MCF 10A (cell line): ENCODE results near the gene TMEM131L. TPM values are rescaled to one million over a fixed set of nuclear protein-coding genes. Genes with fewer than 3 reads are reported as not detected.

ENCODE experiments used
- BruUV-seq: library from RNA; stranded (reverse); fragments of 400-500 nt; replicated peaks from 2 replicates; lab custom pipeline; 2021; lab: Mats Ljungman, UMichigan
- CTCF ChIA-PET: fragments of 300-600 bp; sonication (Branson Sonifier 250); formaldehyde crosslinking; extraction: SDS; loops from one replicate; lab custom pipeline; 2021; ENCODE audit warnings: antibody characterized with exemption, inconsistent platforms; lab: Yijun Ruan, JAX
- POLR2A ChIA-PET: fragments of 300-600, 350-650 bp; sonication (Branson Sonifier 250); formaldehyde crosslinking; extraction: SDS; loops from one replicate; lab custom pipeline; 2020; ENCODE audit warnings: antibody characterized with exemption, inconsistent platforms; lab: Yijun Ruan, JAX
- DNase-seq: peaks from one replicate; pipeline ENCODE4 v3.0.0-alpha.2; 2018; ENCODE audit not compliant: unreplicated experiment
- H3K27ac Mint-ChIP-seq: one replicate; pipeline ENCODE4 v1.8.0; 2022; ENCODE audit warnings: mild to moderate bottlenecking, low read depth, mixed read lengths; ENCODE audit not compliant: unreplicated experiment
- H3K27me3 Mint-ChIP-seq: one replicate; pipeline ENCODE4 v1.8.0; 2022; ENCODE audit warnings: mixed read lengths; ENCODE audit not compliant: insufficient read depth, unreplicated experiment
- H3K36me3 Mint-ChIP-seq: one replicate; pipeline ENCODE4 v1.8.0; 2022; ENCODE audit warnings: mild to moderate bottlenecking, moderate library complexity, mixed read lengths; ENCODE audit not compliant: insufficient read depth, unreplicated experiment
- H3K4me1 Mint-ChIP-seq: one replicate; pipeline ENCODE4 v1.8.0; 2022; ENCODE audit warnings: mixed read lengths; ENCODE audit not compliant: insufficient read depth, unreplicated experiment
- H3K4me3 Mint-ChIP-seq: one replicate; pipeline ENCODE4 v1.8.0; 2022; ENCODE audit warnings: mild to moderate bottlenecking, moderate library complexity, mixed read lengths; ENCODE audit not compliant: unreplicated experiment
- H3K9me3 Mint-ChIP-seq: one replicate; pipeline ENCODE4 v1.8.0; 2022; ENCODE audit warnings: mixed read lengths; ENCODE audit not compliant: unreplicated experiment
- CTCF ChIP-seq: fragments of 200-600 bp; IDR thresholded peaks from one replicate; pipeline ENCODE4 v1.8.0; 2022; ENCODE audit warnings: antibody characterized with exemption, mild to moderate bottlenecking; ENCODE audit not compliant: unreplicated experiment
- intact Hi-C: fragments of 100-400 bp; cut with micrococcal nuclease; formaldehyde crosslinking; loops from 2 replicates; pipeline ENCODE4 v1.14.1; 2022
- total RNA-seq: library from RNA; stranded (reverse); gene quantifications from 2 replicates; pipeline ENCODE4 v1.2.3, GENCODE V29; 2022

TMEM131L gene
- total RNA-seq, 1 experiment from 2014 or later: 10.1 TPM

GRCh38 chr4:153523941-153524386 lies 57.8 kb downstream of the TMEM131L start:
- CTCF ChIA-PET: interaction anchor here (0.6 kb wide), 1 partner anchor 59 kb away, joined by 3 read pairs; no protein-coding TSS in a partner anchor
- POLR2A ChIA-PET: interaction anchor here (0.9 kb wide), 1 partner anchor 56 kb away, joined by 3 read pairs; no protein-coding TSS in a partner anchor

DNA sequence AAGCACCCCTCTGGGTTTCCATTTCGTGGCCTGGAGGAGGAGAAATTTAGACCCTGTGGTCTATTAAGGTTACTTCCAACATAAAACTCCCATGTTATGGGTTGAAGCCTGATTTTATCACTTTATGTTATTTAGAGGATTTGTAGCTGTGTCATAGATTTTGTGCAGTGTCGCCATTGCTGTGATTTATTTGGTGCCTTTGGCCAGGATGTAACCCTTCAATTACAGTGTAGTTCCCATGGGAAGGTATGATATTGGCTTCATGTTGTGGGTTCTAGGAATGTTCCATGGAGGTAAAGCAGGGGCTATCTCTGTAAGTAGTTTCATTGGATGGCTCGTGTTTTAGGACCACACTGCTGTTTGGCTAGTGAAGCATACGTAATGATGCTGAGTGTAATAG lies 58.5 kb downstream of the TMEM131L start:
- H3K27me3 Mint-ChIP-seq: no peaks in the 10 kb centered on the region
- peak overlapping the region; percentile 8 for H3K27ac Mint-ChIP-seq
- H3K4me3 Mint-ChIP-seq: no peak overlapping the region
- peaks cover 13% of the 10 kb centered on the region for H3K4me1 Mint-ChIP-seq
- CTCF ChIA-PET: interaction anchor here (0.6 kb wide), 1 partner anchor 183 kb away, joined by 3 read pairs; no protein-coding TSS in a partner anchor
- POLR2A ChIA-PET: interaction anchor here (0.9 kb wide), 2 partner anchors 11 to 57 kb away, joined by 3 read pairs; no protein-coding TSS in a partner anchor
- intact Hi-C loops: no loop called here
- no peak for DNase-seq
- BruUV-seq: no TSS peak
- peaks cover 4% of the 10 kb centered on the region for H3K36me3 Mint-ChIP-seq
- H3K9me3 Mint-ChIP-seq: no peaks in the 10 kb centered on the region
- TF ChIP-seq CTCF: no peak

More at GRCh38 chr4:153523941-153524386, 57.8 kb downstream of the TMEM131L start:
- DNase-seq: no peak
- H3K27ac Mint-ChIP-seq: peak overlapping the region; percentile 8
- H3K36me3 Mint-ChIP-seq: peaks cover 4% of the 10 kb centered on the region
- H3K4me3 Mint-ChIP-seq: no peak overlapping the region
- no peaks in the 10 kb centered on the region for H3K9me3 Mint-ChIP-seq
- no TSS peak for BruUV-seq
- H3K4me1 Mint-ChIP-seq: peaks cover 12% of the 10 kb centered on the region
- intact Hi-C loops: no loop called here
- no peak for TF ChIP-seq CTCF
- no peaks in the 10 kb centered on the region for H3K27me3 Mint-ChIP-seq

- intact Hi-C loops: no loop called here
- Mint-ChIP-seq H3K36me3 (peaks cover 2% of the 10 kb centered on the region), H3K27me3 (no peaks in the 10 kb centered on the region), H3K27ac (no peak overlapping the region), H3K9me3 (no peaks in the 10 kb centered on the region), H3K4me1 (peaks cover 20% of the 10 kb centered on the region), H3K4me3 (no peak overlapping the region)
- DNase-seq: no peak
- BruUV-seq: no TSS peak
- TF ChIP-seq CTCF: no peak
- ChIA-PET CTCF (no interaction called here), POLR2A (interaction anchor here (1.6 kb wide), 1 partner anchor 18 kb away, joined by 3 read pairs; no protein-coding TSS in a partner anchor)
These were observed 61.5 kb downstream of the TMEM131L start for GRCh38 chr4:153527690-153528089.

DNA sequence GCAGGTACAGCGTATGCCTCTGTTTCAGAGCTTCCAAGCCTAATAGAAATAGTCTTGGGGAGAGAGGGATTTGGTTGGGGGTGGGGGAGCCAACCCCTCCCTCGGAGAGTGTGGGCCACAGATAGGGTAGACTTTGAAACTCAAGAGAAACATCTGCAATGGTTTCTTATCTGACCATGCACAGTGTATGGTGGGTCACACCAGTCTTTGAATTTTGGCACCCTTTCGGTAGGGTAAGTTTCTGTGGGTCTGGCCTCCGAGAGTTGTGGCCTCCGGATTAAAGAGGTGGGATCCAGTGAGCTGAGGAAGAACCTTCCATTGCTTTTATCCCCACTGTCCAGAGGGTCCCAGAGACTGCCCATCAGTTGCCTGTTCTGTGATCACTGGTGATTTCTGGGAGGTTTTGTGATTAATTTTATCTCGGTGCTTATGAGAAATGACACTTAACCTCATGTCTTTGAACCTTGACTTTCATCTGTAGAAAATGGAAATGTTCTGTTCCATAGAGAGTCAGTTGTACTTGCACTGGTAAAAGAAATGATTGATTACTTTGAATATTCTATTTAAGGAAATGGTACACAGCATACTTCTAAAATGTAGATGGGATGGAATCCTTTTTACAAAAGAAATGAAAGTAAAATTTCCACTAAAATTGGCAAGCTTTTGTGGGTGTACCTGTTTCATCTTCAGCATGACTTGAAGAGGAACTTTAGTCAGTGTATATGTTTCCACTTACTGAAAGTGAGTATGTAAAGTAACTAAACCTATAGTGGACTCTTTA lies 62.7 kb downstream of the TMEM131L start:
- Mint-ChIP-seq H3K9me3 (no peaks in the 10 kb centered on the region), H3K27me3 (no peaks in the 10 kb centered on the region), H3K27ac (no peak overlapping the region), H3K4me3 (no peak overlapping the region), H3K4me1 (peaks cover 19% of the 10 kb centered on the region), H3K36me3 (no peaks in the 10 kb centered on the region)
- no peak for DNase-seq
- ChIA-PET CTCF (no interaction called here), POLR2A (interaction anchor here (0.6 to 1.6 kb wide), 2 partner anchors 17 to 59 kb away, joined by 3 read pairs; no protein-coding TSS in a partner anchor)
- no TSS peak for BruUV-seq
- intact Hi-C loops: no loop called here
- no peak for TF ChIP-seq CTCF
